Fibroblast of pulmonary artery (primary cell): ENCODE measurements around the gene TSPAN32.
"Not testable (repeated sequence)": the region's sequence is repeated elsewhere in the genome, so short reads cannot be mapped to it uniquely, and the experiment has no call there.

ENCODE experiments used
- DNase-seq: peaks from one replicate; pipeline ENCODE4 v3.0.0-alpha.2; 2010; ENCODE audit warnings: low read depth
- H3K4me3 ChIP-seq: replicated peaks from 2 replicates; pipeline ENCODE4 v1.5.1; 2011; ENCODE audit warnings: low read depth, mild to moderate bottlenecking, control low read depth, low read length, moderate library complexity
- TF ChIP-seq, protein P1 (sequence below): IDR thresholded peaks from 2 replicates; pipeline ENCODE4 v1.5.1; 2011; ENCODE audit warnings: mild to moderate bottlenecking, control low read depth, low read length, inconsistent platforms; ENCODE audit errors: missing control alignments

Gene TSPAN32

DNA sequence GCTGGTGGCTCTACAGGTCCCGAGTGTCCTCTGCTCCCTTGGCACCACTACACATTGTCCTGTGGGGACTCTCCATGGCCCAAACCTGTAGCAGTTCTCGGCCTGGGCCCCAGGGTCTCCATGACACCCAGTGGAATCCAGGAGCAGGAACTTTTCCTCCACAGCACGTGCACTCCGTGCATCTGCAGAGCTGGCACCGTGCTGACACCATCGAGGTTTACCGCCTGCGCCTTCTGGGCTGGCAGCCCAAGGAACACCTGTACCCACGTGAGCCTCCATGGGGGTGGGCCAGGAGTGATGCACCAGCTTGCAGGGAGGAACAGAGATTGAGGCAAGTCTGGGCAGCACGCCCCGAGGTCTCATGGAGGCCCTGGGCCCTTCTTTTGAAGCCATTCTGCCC lies 25.2 kb downstream of the TSPAN32 start:
- TF ChIP-seq, protein P1, sequence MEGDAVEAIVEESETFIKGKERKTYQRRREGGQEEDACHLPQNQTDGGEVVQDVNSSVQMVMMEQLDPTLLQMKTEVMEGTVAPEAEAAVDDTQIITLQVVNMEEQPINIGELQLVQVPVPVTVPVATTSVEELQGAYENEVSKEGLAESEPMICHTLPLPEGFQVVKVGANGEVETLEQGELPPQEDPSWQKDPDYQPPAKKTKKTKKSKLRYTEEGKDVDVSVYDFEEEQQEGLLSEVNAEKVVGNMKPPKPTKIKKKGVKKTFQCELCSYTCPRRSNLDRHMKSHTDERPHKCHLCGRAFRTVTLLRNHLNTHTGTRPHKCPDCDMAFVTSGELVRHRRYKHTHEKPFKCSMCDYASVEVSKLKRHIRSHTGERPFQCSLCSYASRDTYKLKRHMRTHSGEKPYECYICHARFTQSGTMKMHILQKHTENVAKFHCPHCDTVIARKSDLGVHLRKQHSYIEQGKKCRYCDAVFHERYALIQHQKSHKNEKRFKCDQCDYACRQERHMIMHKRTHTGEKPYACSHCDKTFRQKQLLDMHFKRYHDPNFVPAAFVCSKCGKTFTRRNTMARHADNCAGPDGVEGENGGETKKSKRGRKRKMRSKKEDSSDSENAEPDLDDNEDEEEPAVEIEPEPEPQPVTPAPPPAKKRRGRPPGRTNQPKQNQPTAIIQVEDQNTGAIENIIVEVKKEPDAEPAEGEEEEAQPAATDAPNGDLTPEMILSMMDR, result no peak
- no peak for DNase-seq
- H3K4me3 ChIP-seq, result no peak overlapping the region

DNA sequence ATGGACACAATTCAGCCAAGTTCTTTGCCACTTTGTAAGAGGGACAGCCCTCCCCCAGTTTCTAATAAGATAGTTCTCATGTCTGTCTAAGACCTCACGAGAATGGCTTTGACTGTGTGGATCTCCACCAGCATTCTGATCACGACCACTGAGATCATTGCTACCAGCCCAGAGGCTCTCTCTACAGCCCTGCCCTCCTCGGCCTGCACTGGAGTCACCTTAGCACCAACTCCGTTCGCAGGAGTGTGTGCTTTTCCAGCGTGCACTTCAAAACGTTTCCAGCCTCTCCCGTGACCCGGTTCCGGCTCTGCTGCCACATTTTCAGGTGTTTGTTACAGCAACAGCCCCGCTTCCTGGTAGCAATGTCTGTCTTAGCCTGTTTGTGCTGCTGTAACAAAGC lies 26.2 kb downstream of the TSPAN32 start:
- no peak overlapping the region for H3K4me3 ChIP-seq
- DNase-seq, result no peak
- TF ChIP-seq, protein P1, result no peak

DNA sequence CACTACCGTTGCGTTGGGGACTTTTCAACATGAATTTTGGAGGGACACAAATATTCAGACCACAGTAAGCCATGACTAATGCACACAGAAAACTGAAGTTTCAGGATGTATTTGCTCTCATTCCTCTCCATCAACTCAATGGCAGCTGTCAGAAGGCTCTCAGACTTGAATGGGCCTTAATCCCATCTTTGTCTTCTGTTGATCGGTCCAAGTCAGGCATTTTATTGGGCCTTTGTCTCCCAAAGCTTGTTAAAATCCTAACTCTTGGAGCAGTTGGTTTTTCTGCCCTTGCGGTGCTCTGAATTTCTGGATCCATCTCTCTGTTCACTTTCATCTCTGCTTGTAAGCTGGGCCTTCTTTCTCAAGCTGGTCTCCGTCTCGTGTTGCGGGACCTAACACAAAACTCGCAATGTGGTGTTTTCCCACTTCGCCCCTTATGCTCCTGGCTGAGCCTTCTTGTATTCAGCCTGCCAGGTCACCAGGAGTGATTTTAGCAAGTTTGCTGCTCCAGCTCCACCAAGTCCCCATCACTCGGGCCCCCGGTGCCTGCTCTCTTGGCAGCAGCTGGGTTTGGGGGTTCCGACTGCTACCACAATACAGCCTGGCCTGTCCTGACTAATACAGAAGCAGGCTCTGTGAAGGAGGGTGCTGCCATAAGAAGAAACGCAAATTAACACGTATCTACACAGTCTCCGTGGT lies 27.0 kb downstream of the TSPAN32 start:
- no peak overlapping the region for H3K4me3 ChIP-seq
- TF ChIP-seq, protein P1, result no peak
- DNase-seq, result no peak

DNA sequence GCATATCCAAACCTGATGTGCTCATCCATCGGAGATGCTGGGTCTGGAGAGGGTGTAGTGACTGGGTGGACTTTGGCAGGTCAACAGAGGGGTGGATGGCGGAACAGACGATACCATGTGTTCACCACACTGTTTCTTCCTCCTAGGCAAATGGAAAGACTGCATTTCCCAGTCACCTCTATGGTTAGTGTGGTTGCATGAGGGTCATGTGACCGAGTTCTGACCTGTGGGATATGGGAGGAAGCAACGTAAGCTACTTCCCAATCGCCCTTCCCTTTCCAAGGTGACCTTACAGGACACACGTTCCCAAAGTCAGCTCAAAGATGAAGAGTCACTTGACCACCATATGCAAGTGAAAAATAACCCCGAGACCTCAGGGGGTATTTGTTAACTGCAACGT lies 27.7 kb downstream of the TSPAN32 start:
- H3K4me3 ChIP-seq, result no peak overlapping the region
- no peak for DNase-seq
- TF ChIP-seq, protein P1, result no peak

DNA sequence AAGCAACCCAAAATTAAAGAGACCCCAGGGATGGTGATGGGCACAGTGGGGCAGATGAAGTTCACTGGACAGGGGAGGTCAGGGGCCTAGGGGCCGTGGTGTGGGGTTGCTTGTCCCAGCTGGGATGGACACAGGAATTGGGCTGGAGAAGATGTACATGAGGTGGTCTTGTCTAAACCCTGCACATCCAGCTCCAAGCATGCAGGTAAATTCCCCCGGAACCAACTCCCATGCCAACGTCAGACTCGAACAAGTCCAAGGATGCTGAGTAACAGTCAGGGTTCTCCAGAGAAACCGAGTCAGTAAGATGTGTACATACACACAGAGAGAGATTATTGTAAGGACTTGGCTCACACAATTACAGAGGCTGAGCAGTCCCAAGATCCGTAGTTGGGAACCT lies 28.9 kb downstream of the TSPAN32 start:
- TF ChIP-seq, protein P1, result no peak
- no peak overlapping the region for H3K4me3 ChIP-seq
- no peak for DNase-seq

DNA sequence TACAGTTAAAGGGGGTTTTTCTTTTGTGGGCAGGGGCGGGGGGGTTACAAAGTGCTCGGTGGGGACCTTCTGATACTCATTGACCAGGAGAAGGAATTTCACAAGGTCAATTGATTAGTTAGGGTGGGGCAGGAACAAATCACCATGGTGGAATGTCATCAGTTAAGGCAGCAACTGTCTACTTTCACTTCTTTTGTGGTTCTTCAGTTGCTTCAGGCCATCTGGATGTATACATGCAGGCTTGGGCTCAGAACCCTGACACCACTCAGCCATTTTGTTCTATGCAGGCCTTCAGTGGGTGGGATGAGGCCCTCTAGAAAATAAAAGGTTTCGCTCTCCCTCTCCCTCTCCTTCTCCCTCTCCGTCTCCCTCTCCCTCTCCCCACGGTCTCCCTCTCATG lies 29.6 kb downstream of the TSPAN32 start:
- TF ChIP-seq, protein P1, result no peak
- H3K4me3 ChIP-seq, result no peak overlapping the region
- no peak for DNase-seq

DNA sequence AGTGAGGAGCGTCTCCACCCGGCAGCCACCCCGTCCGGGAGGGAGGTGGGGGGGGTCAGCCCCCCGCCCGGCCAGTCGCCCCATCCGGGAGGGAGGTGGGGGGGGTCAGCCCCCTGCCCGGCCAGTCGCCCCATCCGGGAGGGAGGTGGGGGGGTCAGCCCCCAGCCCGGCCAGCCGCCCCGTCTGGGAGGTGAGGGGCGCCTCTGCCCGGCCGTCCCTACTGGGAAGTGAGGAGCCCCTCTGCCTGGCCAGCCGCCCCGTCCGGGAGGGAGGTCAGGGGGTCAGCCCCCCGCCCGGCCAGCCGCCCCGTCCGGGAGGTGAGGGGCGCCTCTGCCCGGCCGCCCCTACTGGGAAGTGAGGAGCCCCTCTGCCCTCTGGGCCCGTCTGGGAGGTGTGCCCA lies 30.8 kb downstream of the TSPAN32 start:
- DNase-seq, result not testable (repeated sequence)

DNA sequence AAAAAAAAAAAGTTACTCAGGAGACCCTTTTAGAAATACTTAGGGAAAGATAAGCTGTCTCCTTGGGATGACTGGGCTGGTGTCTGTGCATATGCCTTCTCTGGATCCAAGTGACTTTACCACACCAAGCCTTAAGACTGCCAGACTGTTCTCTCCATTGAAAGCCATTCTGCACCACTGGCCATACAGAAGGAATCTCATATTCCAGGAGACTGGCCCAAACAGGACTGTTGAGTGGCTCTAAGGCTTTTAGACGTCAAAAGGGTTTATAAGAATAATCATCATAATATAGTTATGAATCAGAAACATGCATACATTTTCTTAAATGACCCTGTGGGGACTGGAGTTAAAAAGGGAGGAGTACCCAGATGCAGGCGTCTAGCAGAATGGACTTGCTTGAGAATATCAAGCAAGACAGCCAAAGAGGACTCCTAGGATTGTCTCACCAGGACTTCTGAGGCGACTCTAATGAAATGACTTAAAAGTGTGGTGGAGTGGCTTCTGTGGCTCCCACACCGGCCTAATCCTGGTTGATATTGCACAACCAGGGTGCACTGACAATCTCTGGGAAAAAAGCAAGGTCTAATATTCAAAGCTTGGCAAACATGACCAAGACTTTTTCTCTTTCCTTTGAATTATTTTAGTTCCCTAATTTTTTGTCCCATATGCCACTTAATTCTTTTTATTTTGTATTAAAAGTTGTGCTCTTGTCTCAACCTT lies 31.8 kb downstream of the TSPAN32 start:
- not testable (repeated sequence) for DNase-seq, H3K4me3 ChIP-seq

More for the DNA sequence above, 30.8 kb downstream of the TSPAN32 start:
- not testable (repeated sequence) for H3K4me3 ChIP-seq

DNA sequence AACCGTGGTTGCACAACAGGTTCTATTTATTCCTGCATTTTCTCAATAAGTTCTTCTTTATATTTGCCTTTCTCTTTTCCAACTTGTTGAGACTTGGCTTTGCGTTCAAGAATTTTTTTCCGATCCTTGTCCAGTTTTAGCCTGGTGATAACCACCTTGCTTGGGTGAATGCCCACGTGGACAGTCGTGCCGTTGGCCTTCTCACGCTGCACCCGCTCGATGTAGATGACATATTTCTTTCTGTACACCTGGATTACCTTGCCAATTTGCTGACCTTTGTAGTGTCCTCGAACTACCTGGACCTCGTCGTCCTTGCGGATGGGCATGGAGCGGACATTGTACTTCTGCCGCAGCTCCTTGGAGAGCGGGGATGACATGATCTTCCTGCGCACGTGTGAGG lies 33.5 kb downstream of the TSPAN32 start:
- not testable (repeated sequence) for DNase-seq, H3K4me3 ChIP-seq

DNA sequence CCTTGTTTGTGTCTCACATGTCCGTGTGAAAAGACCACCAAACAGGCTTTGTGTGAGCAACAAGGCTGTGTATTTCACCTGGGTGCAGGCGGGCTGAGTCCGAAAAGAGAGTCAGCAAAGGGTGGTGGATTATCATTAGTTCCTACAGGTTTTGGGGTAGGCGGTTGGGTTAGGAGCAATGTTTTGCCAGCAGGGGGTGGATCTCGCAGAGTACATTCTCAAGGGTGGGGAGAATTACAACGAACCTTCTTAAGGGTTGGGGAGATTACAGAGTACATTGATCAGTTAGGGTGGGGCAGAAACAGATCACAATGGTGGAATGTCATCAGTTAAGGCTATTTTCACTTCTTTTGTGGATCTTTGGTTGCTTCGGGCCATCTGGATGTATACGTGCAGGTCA lies 36.9 kb downstream of the TSPAN32 start:
- not testable (repeated sequence) for DNase-seq, H3K4me3 ChIP-seq
